Mucosa of rectum (tissue), 2 donors: ENCODE measurements around the gene PKP4.
"Not testable (repeated sequence)": the region's sequence is repeated elsewhere in the genome, so short reads cannot be mapped to it uniquely, and the experiment has no call there.

Source experiments
- H3K27ac ChIP-seq, 2 donors: one replicate each; pipeline ENCODE4 v1.7.0; 2013; ENCODE audit warnings: inconsistent platforms in 2 of 2, low read depth in 2 of 2, low read length in 2 of 2
- H3K27me3 ChIP-seq, 2 donors: one replicate each; pipeline ENCODE4 v1.7.0; 2013; ENCODE audit warnings: low read length in 2 of 2; ENCODE audit not compliant: control insufficient read depth in 2 of 2, insufficient read depth in 2 of 2
- H3K36me3 ChIP-seq, 2 donors: one replicate each; pipeline ENCODE4 v1.7.0; 2013; ENCODE audit warnings: low read length in 2 of 2; ENCODE audit not compliant: control insufficient read depth in 2 of 2, insufficient read depth in 2 of 2
- H3K4me1 ChIP-seq, 2 donors: one replicate each; pipeline ENCODE4 v1.7.0; 2013; ENCODE audit warnings: low read length in 2 of 2, mild to moderate bottlenecking in 1 of 2; ENCODE audit not compliant: control insufficient read depth in 2 of 2, insufficient read depth in 2 of 2
- H3K4me3 ChIP-seq, 2 donors: one replicate each; pipeline ENCODE4 v1.7.0; 2013; ENCODE audit warnings: low read length in 2 of 2
- H3K9ac ChIP-seq, 2 donors: one replicate each; pipeline ENCODE4 v1.7.0; 2013; ENCODE audit warnings: low read length in 2 of 2, low read depth in 1 of 2, mild to moderate bottlenecking in 1 of 2
- H3K9me3 ChIP-seq, 2 donors: one replicate each; pipeline ENCODE4 v1.7.0; 2013; ENCODE audit warnings: low read length in 2 of 2; ENCODE audit not compliant: control insufficient read depth in 2 of 2
- donor health status: healthy.
- donor health status: Normal muscosa, but diverticular disease.

Gene PKP4

DNA sequence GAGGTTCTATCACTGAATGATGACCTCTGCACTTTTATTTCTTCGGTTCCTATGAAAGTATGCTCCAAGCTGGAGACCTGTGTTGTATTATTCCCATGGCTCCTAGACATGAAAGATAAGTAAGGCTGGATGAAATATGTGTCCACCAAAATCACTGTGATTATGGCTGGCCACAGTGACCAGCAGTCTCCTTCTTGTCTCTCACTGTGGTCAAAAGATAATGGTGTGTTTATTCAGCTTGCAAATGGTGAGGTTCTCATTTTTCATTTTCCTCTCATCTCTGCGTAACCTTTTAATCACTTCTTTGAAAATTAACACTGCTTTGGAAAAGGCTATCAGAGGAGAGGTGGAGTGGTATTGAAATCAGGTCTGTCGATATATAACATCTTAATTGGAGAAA lies 230.6 kb downstream of the PKP4 start:
- no peaks in the 10 kb centered on the region for H3K36me3 ChIP-seq
- H3K4me3 ChIP-seq: no peak overlapping the region

DNA sequence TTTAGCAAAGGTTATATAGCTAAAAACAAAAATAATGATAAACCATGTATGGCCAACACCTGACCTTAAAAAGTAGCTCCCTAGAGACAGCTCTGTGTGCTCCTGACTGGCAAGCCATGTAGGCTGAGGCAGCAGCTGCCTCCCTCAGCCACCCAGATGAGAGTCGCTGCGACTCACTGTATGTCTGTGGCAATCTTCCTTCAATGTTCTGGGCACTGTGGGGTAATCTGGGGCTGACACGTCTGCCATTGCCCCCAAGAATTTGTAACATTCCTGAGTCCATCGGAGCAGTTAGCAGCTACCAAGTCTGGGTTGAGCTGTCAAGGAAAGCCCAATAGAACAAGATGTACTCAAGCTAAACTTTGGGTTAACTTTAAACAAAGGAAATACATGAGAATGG lies 232.0 kb downstream of the PKP4 start:
- Histone ChIP-seq H3K27ac (no peak overlapping the region), H3K9me3 (no peaks in the 10 kb centered on the region), H3K4me3 (no peak overlapping the region), H3K27me3 (no peaks in the 10 kb centered on the region), H3K4me1 (no peaks in the 10 kb centered on the region), H3K9ac (no peak overlapping the region), H3K36me3 (no peaks in the 10 kb centered on the region)

More for the DNA sequence above, 230.6 kb downstream of the PKP4 start:
- no peaks in the 10 kb centered on the region for H3K27me3 ChIP-seq
- no peaks in the 10 kb centered on the region for H3K9me3 ChIP-seq
- H3K27ac ChIP-seq: no peak overlapping the region
- H3K4me1 ChIP-seq: no peaks in the 10 kb centered on the region
- H3K9ac ChIP-seq: no peak overlapping the region

DNA sequence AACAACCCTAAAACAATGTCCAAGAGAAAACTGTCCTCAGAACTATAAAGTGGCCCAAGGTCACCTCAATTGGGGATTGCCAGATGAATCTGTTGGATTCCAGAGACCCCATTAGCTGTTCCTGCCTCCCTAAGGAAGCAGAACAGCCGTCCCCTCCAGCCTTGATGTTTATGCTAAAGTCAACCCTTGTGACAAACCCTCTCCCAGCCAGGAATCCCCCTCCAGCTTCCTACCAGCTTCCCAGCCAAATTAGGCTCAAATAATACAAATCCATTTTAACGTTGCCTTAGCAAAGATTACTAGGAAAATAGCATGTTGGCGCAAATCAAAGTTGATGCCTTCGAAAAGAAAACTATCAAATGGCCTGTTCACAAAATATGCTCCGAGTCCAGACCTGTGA lies 232.6 kb downstream of the PKP4 start:
- H3K4me3 ChIP-seq: no peak overlapping the region
- no peaks in the 10 kb centered on the region for H3K36me3 ChIP-seq
- H3K27me3 ChIP-seq: no peaks in the 10 kb centered on the region
- H3K9me3 ChIP-seq: no peaks in the 10 kb centered on the region
- H3K9ac ChIP-seq: no peak overlapping the region
- no peaks in the 10 kb centered on the region for H3K4me1 ChIP-seq
- no peak overlapping the region for H3K27ac ChIP-seq

DNA sequence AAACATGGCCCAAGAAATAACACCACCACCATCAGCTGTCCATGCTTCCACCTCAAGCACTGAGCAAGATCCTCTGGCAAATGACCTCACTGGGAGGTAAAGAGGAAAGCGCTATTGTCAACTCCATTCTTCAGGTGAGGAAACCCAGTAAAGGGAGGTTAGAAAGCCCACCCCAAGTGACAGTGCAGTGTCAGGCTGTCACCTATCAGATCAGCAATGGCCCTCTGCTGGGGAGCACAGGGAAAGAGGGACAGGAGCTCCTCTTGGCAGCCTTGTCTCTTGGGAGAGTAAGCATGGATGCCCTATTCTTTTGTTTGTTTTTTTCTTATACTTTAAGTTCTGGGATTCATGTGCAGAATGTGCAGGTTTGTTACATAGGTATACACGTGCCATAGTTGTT lies 234.1 kb downstream of the PKP4 start:
- no peaks in the 10 kb centered on the region for H3K36me3 ChIP-seq
- H3K9me3 ChIP-seq: no peaks in the 10 kb centered on the region
- no peak overlapping the region for H3K4me3 ChIP-seq
- H3K9ac ChIP-seq: no peak overlapping the region
- no peaks in the 10 kb centered on the region for H3K4me1 ChIP-seq
- H3K27me3 ChIP-seq: no peaks in the 10 kb centered on the region
- H3K27ac ChIP-seq: no peak overlapping the region

GRCh38 chr2:158691619-158692018 lies 234.9 kb downstream of the PKP4 start:
- H3K27me3 ChIP-seq: no peaks in the 10 kb centered on the region
- H3K36me3 ChIP-seq: no peaks in the 10 kb centered on the region
- H3K9ac ChIP-seq: no peak overlapping the region
- H3K4me1 ChIP-seq: no peaks in the 10 kb centered on the region
- H3K27ac ChIP-seq: no peak overlapping the region
- H3K4me3 ChIP-seq: no peak overlapping the region
- no peaks in the 10 kb centered on the region for H3K9me3 ChIP-seq

GRCh38 chr2:158692372-158693103 lies 235.8 kb downstream of the PKP4 start:
- Histone ChIP-seq H3K9ac (no peak overlapping the region), H3K4me1 (no peaks in the 10 kb centered on the region), H3K27ac (no peak overlapping the region), H3K36me3 (no peaks in the 10 kb centered on the region), H3K9me3 (no peaks in the 10 kb centered on the region), H3K4me3 (no peak overlapping the region), H3K27me3 (no peaks in the 10 kb centered on the region)

- Histone ChIP-seq H3K4me3 (no peak overlapping the region), H3K9ac (no peak overlapping the region), H3K4me1 (no peaks in the 10 kb centered on the region), H3K36me3 (no peaks in the 10 kb centered on the region), H3K9me3 (no peaks in the 10 kb centered on the region), H3K27me3 (no peaks in the 10 kb centered on the region), H3K27ac (no peak overlapping the region)
Measured at GRCh38 chr2:158693476-158693875, 236.7 kb downstream of the PKP4 start.

DNA sequence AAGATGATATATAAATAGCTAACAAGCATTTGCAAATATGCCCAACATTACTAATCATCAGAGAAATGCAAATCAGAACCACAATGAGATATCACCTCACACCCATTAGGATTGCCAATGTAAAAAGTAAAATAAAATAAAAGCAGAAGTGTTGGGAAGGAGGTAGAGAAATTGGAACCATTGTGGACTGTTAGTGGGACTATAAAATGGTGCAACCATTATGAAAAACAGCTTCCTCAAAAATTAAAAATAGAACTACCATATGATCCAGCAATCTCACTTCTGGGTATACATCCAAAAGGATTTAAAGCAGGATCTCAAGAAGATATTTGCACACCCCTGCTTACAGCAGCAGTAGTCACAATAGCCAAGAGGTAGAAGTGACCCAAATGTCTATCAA lies 238.6 kb downstream of the PKP4 start:
- no peak overlapping the region for H3K27ac ChIP-seq
- no peaks in the 10 kb centered on the region for H3K36me3 ChIP-seq
- H3K4me1 ChIP-seq: no peaks in the 10 kb centered on the region
- no peak overlapping the region for H3K9ac ChIP-seq
- no peaks in the 10 kb centered on the region for H3K27me3 ChIP-seq
- H3K4me3 ChIP-seq: no peak overlapping the region
- H3K9me3 ChIP-seq: no peaks in the 10 kb centered on the region

GRCh38 chr2:158695744-158696143 lies 239.0 kb downstream of the PKP4 start:
- not testable (repeated sequence) for H3K4me1 ChIP-seq, H3K36me3 ChIP-seq, H3K9ac ChIP-seq, H3K9me3 ChIP-seq, H3K27ac ChIP-seq, H3K27me3 ChIP-seq, H3K4me3 ChIP-seq

GRCh38 chr2:158699323-158699722 lies 242.6 kb downstream of the PKP4 start:
- H3K9ac ChIP-seq: no peak overlapping the region
- no peaks in the 10 kb centered on the region for H3K36me3 ChIP-seq
- no peaks in the 10 kb centered on the region for H3K27me3 ChIP-seq
- no peaks in the 10 kb centered on the region for H3K9me3 ChIP-seq
- H3K27ac ChIP-seq: no peak overlapping the region
- H3K4me3 ChIP-seq: no peak overlapping the region
- no peaks in the 10 kb centered on the region for H3K4me1 ChIP-seq

GRCh38 chr2:158701101-158701500 lies 244.3 kb downstream of the PKP4 start:
- Histone ChIP-seq H3K27me3 (no peaks in the 10 kb centered on the region), H3K27ac (no peak overlapping the region), H3K9me3 (peaks cover 3% of the 10 kb centered on the region in 2 donors), H3K9ac (no peak overlapping the region), H3K36me3 (no peaks in the 10 kb centered on the region), H3K4me1 (no peaks in the 10 kb centered on the region), H3K4me3 (no peak overlapping the region)
